ENCODE measurements around the gene TMEM125.

Gene TMEM125

GRCh38 chr1:43312212-43312623 lies 42.4 kb downstream of the TMEM125 start:
- no peak for DNase-seq (ENCODE audit: low spot score)

GRCh38 chr1:43312663-43313515 lies 43.1 kb downstream of the TMEM125 start:
- no peak for DNase-seq (ENCODE audit: low spot score)

DNA sequence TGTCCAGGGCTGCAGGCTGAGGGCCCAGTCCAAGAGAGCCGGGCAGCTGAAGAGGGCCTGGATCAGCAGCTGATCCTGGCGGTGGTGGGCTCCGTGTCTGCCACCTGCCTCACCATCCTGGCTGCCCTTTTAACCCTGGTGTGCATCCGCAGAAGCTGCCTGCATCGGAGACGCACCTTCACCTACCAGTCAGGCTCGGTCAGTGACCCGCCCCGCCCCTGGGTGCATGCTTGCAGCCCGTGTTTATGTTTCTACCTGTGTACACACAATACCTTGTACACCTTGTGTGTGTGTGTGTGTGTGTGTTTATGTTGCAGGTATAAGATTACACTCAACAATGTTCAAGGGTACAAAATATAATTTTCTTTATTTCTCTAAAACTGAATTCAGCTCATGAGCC lies 44.0 kb downstream of the TMEM125 start:
- no peak for DNase-seq (ENCODE audit: low spot score)

DNA sequence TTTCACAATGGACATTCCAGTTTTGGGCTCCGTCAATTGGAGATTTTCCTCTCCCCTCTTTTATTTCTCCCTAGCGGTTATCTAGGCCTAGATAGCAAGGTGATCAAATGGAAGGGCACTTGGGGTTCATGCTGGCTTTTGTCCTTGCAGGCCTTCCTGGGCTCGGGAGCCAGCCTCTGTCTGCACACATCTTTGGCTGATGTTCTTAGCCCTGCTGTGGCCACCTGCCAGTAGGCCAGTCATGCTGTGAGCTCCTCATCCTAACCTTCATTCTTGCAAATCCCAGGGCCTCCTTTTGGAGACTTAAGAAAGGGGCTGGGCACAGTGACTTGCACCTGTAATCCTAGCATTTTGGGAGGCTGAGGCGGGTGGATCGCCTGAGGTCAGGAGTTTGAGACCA lies 44.5 kb downstream of the TMEM125 start:
- no peak for DNase-seq (ENCODE audit: low spot score)

GRCh38 chr1:43315481-43315880 lies 45.7 kb downstream of the TMEM125 start:
- DNase-seq (ENCODE audit: low spot score), result peak; percentile 80

DNA sequence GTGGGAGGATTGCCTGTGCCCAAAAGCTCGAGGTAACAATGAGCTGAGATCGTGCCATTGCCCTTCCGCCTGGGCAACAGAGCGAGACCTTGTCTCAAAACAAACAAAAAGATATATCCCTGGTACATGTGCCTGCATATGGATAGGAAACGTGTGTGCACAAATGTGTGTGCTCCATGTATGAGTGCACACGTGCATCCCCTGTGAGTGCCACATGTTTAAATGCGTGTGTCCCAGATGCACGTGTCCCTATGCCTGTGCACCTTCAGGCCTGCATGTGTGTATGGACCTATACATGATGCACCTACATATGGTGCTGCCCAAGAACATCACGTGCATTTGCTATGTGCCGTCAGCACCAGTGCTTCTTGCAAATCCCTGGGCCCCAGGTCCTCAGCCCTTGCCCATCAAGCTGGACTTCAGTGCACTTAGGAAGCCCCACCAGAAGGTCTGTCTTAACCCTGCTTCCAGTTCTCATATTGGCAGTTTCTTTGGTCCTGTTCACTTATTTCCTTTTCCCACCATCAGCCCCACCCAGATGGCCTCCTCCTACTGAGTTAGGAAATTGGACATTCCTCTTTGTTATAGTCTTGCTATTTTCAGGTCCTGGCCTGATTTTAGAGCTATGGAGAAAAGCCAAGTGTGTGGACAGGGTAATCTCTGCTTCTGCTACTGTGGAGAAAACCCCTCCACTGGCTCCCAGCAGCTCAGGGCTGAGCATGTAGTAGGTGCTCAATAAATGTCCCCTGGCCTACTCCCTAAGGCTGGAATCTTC lies 46.4 kb downstream of the TMEM125 start:
- DNase-seq (ENCODE audit: low spot score), result no peak

GRCh38 chr1:43316738-43317520 lies 47.1 kb downstream of the TMEM125 start:
- no peak for DNase-seq (ENCODE audit: low spot score)

- peak; percentile 87 for DNase-seq (ENCODE audit: low spot score)
These were observed 48.2 kb downstream of the TMEM125 start for GRCh38 chr1:43317817-43318471.

DNA sequence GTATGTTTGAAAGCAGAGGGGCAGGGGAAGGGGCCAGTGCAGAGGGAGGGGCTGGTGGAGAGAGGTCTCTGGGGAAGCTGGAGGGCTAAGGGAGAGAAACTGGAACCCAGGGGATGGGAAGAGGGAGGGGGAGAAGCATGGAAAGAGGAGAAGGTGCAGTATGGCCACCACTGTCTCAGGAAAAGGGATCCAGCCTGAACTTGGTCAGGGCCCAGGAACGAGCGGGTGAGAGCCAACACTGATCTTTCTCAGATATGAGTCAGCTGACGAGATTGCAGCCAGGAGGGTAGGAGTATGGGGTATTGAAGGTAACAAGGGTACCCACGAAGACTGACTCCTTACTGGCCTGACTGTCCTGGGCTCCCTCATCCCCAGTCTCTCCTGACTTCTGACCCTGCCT lies 49.0 kb downstream of the TMEM125 start:
- no peak for DNase-seq (ENCODE audit: low spot score)

DNA sequence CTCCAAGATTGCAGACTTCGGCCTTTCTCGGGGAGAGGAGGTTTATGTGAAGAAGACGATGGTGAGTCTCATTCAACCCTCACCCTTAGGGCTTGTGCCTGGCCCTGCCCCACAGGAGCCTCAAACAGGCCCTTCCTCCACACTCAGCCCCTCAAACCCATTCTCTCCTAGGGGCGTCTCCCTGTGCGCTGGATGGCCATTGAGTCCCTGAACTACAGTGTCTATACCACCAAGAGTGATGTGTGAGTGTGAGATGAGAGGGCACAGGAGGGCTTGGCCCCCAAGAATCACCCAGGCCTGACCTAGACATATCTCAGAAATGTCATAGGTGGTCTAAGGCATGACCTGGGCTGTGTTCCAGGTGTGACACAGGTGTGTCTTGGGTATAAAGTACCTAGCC lies 49.5 kb downstream of the TMEM125 start:
- no peak for DNase-seq (ENCODE audit: low spot score)

DNA sequence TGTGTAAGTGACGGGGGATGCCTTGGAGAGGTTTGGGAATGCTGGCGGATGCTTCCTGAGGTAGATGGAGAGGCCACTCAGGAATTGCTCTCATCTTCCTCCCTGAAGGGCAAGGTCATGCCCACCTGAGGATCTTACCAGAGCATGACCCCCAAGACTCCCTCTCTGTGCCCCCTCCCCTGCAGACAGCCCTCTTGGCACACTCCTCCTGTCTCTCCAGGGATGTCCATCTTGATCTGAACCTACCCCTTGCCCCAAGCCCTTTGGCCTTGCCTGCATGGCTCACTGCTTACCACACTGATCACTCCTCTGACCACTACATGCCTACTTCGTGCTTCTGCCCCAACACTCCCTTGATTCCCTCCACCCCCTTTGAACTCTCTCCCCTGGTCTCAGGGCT lies 50.0 kb downstream of the TMEM125 start:
- DNase-seq (ENCODE audit: low spot score), result no peak

DNA sequence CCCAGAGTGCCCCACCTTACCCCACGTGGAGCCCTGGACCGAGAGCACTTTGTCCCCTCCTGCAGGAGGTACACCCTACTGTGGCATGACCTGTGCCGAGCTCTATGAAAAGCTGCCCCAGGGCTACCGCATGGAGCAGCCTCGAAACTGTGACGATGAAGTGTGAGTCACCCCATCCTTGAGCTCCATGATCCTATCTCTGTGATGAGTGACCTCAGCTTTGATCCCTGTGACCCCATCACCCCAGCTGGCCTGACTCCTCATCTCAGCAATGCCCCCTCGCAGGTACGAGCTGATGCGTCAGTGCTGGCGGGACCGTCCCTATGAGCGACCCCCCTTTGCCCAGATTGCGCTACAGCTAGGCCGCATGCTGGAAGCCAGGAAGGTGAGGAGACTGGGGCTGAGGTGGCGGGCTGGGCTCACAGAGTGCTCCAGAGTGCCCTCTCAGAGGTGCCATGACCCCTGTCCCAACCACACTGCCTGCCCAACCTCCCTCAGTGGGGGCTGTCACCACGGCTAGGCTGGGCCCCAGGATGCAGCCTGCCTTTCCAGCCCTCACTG lies 51.6 kb downstream of the TMEM125 start:
- DNase-seq (ENCODE audit: low spot score), result no peak

- no peak for DNase-seq (ENCODE audit: low spot score)
These were observed 52.7 kb downstream of the TMEM125 start for GRCh38 chr1:43322506-43322905.
